Stimulated activated CD8-positive, alpha-beta memory T cell treated with anti-CD3 and anti-CD28 coated beads, Interleukin-12 subunit alpha, Interleukin-12 subunit beta, amount 100 ng/mL, for 24 hours (primary cell): ENCODE results near the gene MBTPS2.

Experiments used
- DNase-seq: peaks from one replicate; pipeline ENCODE4 v3.0.0-alpha.2; 2020; ENCODE audit errors: extremely low read depth

Gene MBTPS2

GRCh38 chrX:21934414-21934813 is 95.0 kb downstream of the MBTPS2 start:
- DNase-seq: no peak
